Measurements from ENCODE around the gene RRAS2. TPM values are rescaled to one million over a fixed set of nuclear protein-coding genes. Genes with fewer than 3 reads are reported as not detected.
"Not testable (repeated sequence)": the region's sequence is repeated elsewhere in the genome, so short reads cannot be mapped to it uniquely, and the experiment has no call there.

The RRAS2 gene
- total RNA-seq, 1 donor from 2014 or later, result 139 TPM

GRCh38 chr11:14306481-14306880 lies 52.5 kb downstream of the RRAS2 start:
- no peak for DNase-seq (ENCODE audit: low read depth, low spot score)

- no peak for DNase-seq (ENCODE audit: low read depth, low spot score)
Measured at GRCh38 chr11:14305649-14306048, 53.3 kb downstream of the RRAS2 start.

- DNase-seq (ENCODE audit: low read depth, low spot score), result no peak
Measured at GRCh38 chr11:14304601-14305000, 54.4 kb downstream of the RRAS2 start.

GRCh38 chr11:14300661-14301304 lies 58.2 kb downstream of the RRAS2 start:
- peak; percentile 45 for DNase-seq (ENCODE audit: low read depth, low spot score)

GRCh38 chr11:14299921-14300320 lies 59.1 kb downstream of the RRAS2 start:
- DNase-seq (ENCODE audit: low read depth, low spot score), result no peak

GRCh38 chr11:14290422-14290821 lies 68.6 kb downstream of the RRAS2 start:
- no peak for DNase-seq (ENCODE audit: low read depth, low spot score)

GRCh38 chr11:14288189-14288935 lies 70.6 kb downstream of the RRAS2 start:
- no peak for DNase-seq (ENCODE audit: low read depth, low spot score)

GRCh38 chr11:14278869-14279268 lies 80.1 kb downstream of the RRAS2 start:
- not testable (repeated sequence) for DNase-seq (ENCODE audit: low read depth, low spot score)

GRCh38 chr11:14275076-14275475 lies 83.9 kb downstream of the RRAS2 start:
- no peak for DNase-seq (ENCODE audit: low read depth, low spot score)

- no peak for DNase-seq (ENCODE audit: low read depth, low spot score)
Measured at GRCh38 chr11:14273895-14274294, 85.1 kb downstream of the RRAS2 start.

GRCh38 chr11:14270690-14271542 lies 88.1 kb downstream of the RRAS2 start:
- no peak for DNase-seq (ENCODE audit: low read depth, low spot score)

- DNase-seq (ENCODE audit: low read depth, low spot score), result no peak
Measured at GRCh38 chr11:14269692-14270573, 89.0 kb downstream of the RRAS2 start.

- no peak for DNase-seq (ENCODE audit: low read depth, low spot score)
Measured at GRCh38 chr11:14267861-14268635, 90.9 kb downstream of the RRAS2 start.

- no peak for DNase-seq (ENCODE audit: low read depth, low spot score)
Measured at GRCh38 chr11:14266622-14267021, 92.4 kb downstream of the RRAS2 start.

- no peak for DNase-seq (ENCODE audit: low read depth, low spot score)
Measured at GRCh38 chr11:14264966-14265365, 94.0 kb downstream of the RRAS2 start.

GRCh38 chr11:14262271-14262846 lies 96.6 kb downstream of the RRAS2 start:
- no peak for DNase-seq (ENCODE audit: low read depth, low spot score)

- no peak for DNase-seq (ENCODE audit: low read depth, low spot score)
Measured at GRCh38 chr11:14261066-14261465, 97.9 kb downstream of the RRAS2 start.

- DNase-seq (ENCODE audit: low read depth, low spot score), result no peak
Measured at GRCh38 chr11:14259878-14260277, 99.1 kb downstream of the RRAS2 start.

GRCh38 chr11:14259186-14259784 lies 99.7 kb downstream of the RRAS2 start:
- DNase-seq (ENCODE audit: low read depth, low spot score), result no peak

All from pulmonary artery endothelial cell (primary cell).